Fibroblast of lung (primary cell): ENCODE results near the gene RABAC1. TPM values are rescaled to one million over a fixed set of nuclear protein-coding genes. Genes with fewer than 3 reads are reported as not detected.
A peak's percentile ranks its signal among the peaks of the same experiment; 100 is the strongest.
"Not testable (repeated sequence)": the region's sequence is repeated elsewhere in the genome, so short reads cannot be mapped to it uniquely, and the experiment has no call there.

ENCODE experiments used
- DNase-seq, 2 donors: peaks; one replicate each; pipeline versions ENCODE4 v3.0.0 to v3.0.0-alpha.2; 2010; ENCODE audit warnings: low read depth in 2 of 2
- H2AFZ ChIP-seq: 2 replicates; pipeline ENCODE4 v1.5.1; 2012; ENCODE audit warnings: low read length, control low read depth, inconsistent platforms
- H3K27ac ChIP-seq: 2 replicates; pipeline ENCODE4 v1.5.1; 2011; ENCODE audit warnings: low read length, control low read depth; ENCODE audit not compliant: insufficient read depth
- H3K27me3 ChIP-seq: 2 replicates; pipeline ENCODE4 v1.5.1; 2011; ENCODE audit warnings: mild to moderate bottlenecking, low read length; ENCODE audit not compliant: control insufficient read depth, insufficient read depth
- H3K36me3 ChIP-seq: 2 replicates; pipeline ENCODE4 v1.5.1; 2011; ENCODE audit warnings: low read length; ENCODE audit not compliant: control insufficient read depth, insufficient read depth
- H3K4me1 ChIP-seq: 2 replicates; pipeline ENCODE4 v1.5.1; 2011; ENCODE audit warnings: low read length; ENCODE audit not compliant: control insufficient read depth, insufficient read depth; ENCODE audit errors: extremely low read depth
- H3K4me2 ChIP-seq: 2 replicates; pipeline ENCODE4 v1.5.1; 2011; ENCODE audit warnings: low read length, control low read depth; ENCODE audit not compliant: insufficient read depth; ENCODE audit errors: extremely low read depth
- H3K4me3 ChIP-seq, 4 experiments: fragments of 200-600 bp in 1 of 4; sonication (generic) in 1 of 4; replicated peaks in 1 of 4; 2 replicates each; pipeline ENCODE4 v1.5.1; 2011 to 2016; ENCODE audit warnings: low read length in 4 of 4, low read depth in 3 of 4, mild to moderate bottlenecking in 3 of 4, control low read depth in 2 of 4, inconsistent platforms in 1 of 4, mixed read lengths in 1 of 4; ENCODE audit not compliant: insufficient read depth in 1 of 4; ENCODE audit errors: control extremely low read depth in 1 of 4
- H3K79me2 ChIP-seq: 2 replicates; pipeline ENCODE4 v1.5.1; 2012; ENCODE audit warnings: mild to moderate bottlenecking, low read length, inconsistent platforms; ENCODE audit not compliant: control insufficient read depth, insufficient read depth
- H3K9ac ChIP-seq: 2 replicates; pipeline ENCODE4 v1.5.1; 2011; ENCODE audit warnings: mild to moderate bottlenecking, low read length, control low read depth; ENCODE audit not compliant: insufficient read depth
- H3K9me3 ChIP-seq: 2 replicates; pipeline ENCODE4 v1.5.1; 2012; ENCODE audit warnings: low read depth, low read length; ENCODE audit not compliant: control insufficient read depth, insufficient read depth
- H4K20me1 ChIP-seq: 2 replicates; pipeline ENCODE4 v1.5.1; 2011; ENCODE audit warnings: low read length; ENCODE audit not compliant: control insufficient read depth, insufficient read depth; ENCODE audit errors: extremely low read depth
- EZH2 ChIP-seq: IDR thresholded peaks from 2 replicates; pipeline ENCODE4 v1.5.1; 2012; ENCODE audit warnings: low read length, control low read depth, mild to moderate bottlenecking; ENCODE audit errors: missing control alignments
- polyA plus RNA-seq, 2 donors: library from polyadenylated mRNA; depleted of rRNA in 1 of 2; stranded (reverse) in 1 of 2; unstranded in 1 of 2; fragments of >200 nt; gene quantifications; 2 replicates each; pipeline ENCODE4 v1.2.1, GENCODE V29; 2011 to 2012; ENCODE audit warnings: missing spikeins in 1 of 2
- total RNA-seq: library from RNA; depleted of rRNA; stranded (reverse); fragments of >200 nt; gene quantifications from 2 replicates; pipeline ENCODE4 v1.2.1, GENCODE V29; 2014
- TF ChIP-seq, protein P1 (sequence below), 2 donors: IDR thresholded peaks in 1 of 2; conservative IDR thresholded peaks in 1 of 2; 1 replicate in 1 of 2; 2 replicates in 1 of 2; pipeline ENCODE4 v1.5.1; 2011 to 2012; ENCODE audit warnings: low read length in 2 of 2, control low read depth in 1 of 2, inconsistent platforms in 1 of 2, low read depth in 1 of 2, mild to moderate bottlenecking in 1 of 2

The RABAC1 gene
- total and polyA plus RNA-seq, 2 donors (not counting 1 experiment from before 2014, with no cell fraction given) = 163 to 193 TPM

DNA sequence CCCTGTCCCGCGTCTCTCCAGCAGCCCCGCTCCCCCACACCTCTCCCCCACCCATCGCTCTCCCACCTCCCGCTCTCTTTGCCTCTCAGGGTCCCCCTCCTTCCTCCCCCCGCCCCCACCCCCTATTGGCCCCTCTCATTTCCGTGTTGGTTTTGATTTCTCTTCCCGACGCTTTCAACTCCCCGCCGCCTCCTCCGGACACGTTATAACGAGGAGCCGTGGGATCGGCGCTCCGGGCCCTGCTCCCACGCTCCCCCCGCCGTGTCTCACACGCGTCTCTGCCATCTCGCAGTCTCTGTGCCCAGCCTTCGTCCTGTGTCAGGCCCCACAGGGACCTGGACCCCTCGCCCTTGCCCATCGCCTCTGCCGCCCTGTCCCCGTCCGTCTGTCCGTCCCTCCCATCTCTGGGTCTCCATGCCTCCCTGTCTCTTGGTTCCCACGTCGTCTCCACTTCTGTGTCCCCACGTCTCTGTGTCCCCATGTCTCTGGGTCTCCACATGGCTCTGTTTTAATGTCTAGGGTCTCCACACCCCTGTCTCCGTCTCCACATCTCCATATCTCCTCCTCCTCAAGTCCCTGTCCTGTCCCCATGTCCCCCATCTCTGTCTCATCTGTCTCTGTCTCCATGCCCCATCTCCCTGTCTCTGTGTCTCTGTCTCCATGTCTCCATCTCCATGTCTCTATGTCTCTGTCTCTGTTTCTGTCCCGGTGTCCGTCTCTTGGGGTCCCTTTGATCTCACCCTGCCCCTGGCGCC lies 43.9 kb downstream of the RABAC1 start:
- peaks cover 60% of the 10 kb centered on the region for H3K27me3 ChIP-seq
- H3K27ac ChIP-seq = no peak overlapping the region
- H3K36me3 ChIP-seq = no peaks in the 10 kb centered on the region
- no peaks in the 10 kb centered on the region for H4K20me1 ChIP-seq
- no peak overlapping the region for H2AFZ ChIP-seq
- no peak overlapping the region for H3K4me3 ChIP-seq
- no peak overlapping the region for H3K9ac ChIP-seq
- TF ChIP-seq, protein P1, sequence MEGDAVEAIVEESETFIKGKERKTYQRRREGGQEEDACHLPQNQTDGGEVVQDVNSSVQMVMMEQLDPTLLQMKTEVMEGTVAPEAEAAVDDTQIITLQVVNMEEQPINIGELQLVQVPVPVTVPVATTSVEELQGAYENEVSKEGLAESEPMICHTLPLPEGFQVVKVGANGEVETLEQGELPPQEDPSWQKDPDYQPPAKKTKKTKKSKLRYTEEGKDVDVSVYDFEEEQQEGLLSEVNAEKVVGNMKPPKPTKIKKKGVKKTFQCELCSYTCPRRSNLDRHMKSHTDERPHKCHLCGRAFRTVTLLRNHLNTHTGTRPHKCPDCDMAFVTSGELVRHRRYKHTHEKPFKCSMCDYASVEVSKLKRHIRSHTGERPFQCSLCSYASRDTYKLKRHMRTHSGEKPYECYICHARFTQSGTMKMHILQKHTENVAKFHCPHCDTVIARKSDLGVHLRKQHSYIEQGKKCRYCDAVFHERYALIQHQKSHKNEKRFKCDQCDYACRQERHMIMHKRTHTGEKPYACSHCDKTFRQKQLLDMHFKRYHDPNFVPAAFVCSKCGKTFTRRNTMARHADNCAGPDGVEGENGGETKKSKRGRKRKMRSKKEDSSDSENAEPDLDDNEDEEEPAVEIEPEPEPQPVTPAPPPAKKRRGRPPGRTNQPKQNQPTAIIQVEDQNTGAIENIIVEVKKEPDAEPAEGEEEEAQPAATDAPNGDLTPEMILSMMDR (conservative IDR thresholded peaks at IDR 0.05 in 1 of 2, IDR thresholded peaks at IDR 0.05 in 1 of 2; ENCODE audit: low read depth in 1 of 2, low read length in 2 of 2) = no peak
- TF ChIP-seq EZH2 = peak; percentile 96
- H3K4me1 ChIP-seq = no peaks in the 10 kb centered on the region
- DNase-seq = no peak
- no peaks in the 10 kb centered on the region for H3K9me3 ChIP-seq
- H3K79me2 ChIP-seq = no peaks in the 10 kb centered on the region
- no peak overlapping the region for H3K4me2 ChIP-seq

DNA sequence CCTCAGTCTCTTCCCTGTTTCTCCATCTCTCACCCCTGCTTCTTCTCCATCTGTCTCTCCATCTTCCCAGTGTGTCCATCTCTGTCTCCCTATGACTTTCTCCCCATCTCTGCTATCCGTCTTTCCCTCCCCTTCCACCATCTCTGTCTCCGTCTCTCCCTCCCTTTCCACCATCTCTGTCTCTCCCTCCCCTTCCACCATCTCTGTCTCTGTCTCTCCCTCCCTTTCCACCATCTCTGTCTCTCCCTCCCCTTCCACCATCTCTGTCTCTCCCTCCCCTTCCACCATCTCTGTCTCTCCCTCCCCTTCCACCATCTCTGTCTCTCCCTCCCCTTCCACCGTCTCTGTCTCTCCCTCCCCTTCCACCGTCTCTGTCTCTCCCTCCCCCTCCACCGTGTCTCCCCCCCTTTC lies 44.7 kb downstream of the RABAC1 start:
- DNase-seq, H2AFZ ChIP-seq, H3K27ac ChIP-seq, H4K20me1 ChIP-seq, H3K4me2 ChIP-seq, H3K9me3 ChIP-seq, H3K36me3 ChIP-seq, H3K4me1 ChIP-seq, H3K9ac ChIP-seq, H3K79me2 ChIP-seq, H3K4me3 ChIP-seq: not testable (repeated sequence)
- H3K27me3 ChIP-seq = peaks cover 58% of the 10 kb centered on the region
- peak; percentile 94 for TF ChIP-seq EZH2

DNA sequence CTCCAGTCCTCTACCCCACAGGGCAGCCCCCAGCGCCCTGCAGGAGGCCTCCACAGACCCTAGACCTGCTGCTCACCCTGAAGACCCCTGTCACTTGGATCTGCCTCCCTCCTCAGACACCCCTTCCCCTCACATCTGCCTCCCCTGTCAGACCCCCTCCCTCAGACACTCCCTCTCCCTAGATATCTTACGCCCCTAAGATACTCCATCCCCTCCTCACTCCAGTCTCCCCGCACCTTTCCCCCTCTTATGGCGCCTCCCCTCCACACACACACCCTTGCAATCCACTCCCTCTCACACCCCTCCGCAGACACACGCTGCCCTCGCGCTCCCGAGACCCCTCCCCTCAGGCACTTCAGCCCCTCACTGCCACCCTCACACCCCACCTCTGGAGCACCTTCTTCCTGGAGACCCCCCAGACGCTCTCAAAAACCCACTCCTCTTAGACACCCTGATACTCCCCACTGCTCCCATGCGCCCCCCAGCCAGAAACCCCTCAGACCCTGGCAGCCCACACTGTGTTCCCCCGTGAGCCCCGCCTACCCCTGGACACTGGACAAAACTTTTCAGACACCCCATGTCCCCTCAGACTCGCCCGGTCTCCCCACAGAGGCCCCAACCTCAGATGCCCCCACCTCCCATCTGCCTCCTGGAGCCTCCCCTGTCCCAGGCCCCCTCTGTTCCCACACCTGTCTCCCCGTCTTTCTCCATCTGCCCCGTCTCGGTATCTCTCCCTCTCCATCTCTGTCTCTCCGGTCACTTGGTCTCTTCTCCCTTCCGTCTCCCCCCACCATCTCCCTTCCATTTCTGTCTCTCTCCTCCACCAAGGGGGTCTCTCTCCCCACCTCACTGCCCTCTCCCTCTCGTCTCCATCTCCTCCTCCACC lies 45.3 kb downstream of the RABAC1 start:
- peak; percentile 81 for TF ChIP-seq EZH2
- TF ChIP-seq, protein P1 (conservative IDR thresholded peaks at IDR 0.05 in 1 of 2, IDR thresholded peaks at IDR 0.05 in 1 of 2; ENCODE audit: low read depth in 1 of 2, low read length in 2 of 2) = no peak

More for the DNA sequence above, 45.3 kb downstream of the RABAC1 start:
- Histone ChIP-seq H3K4me2 (no peak overlapping the region), H3K4me1 (no peaks in the 10 kb centered on the region), H3K36me3 (no peaks in the 10 kb centered on the region), H2AFZ (no peak overlapping the region), H3K4me3 (no peak overlapping the region), H3K27me3 (peaks cover 58% of the 10 kb centered on the region), H3K9ac (no peak overlapping the region), H3K9me3 (no peaks in the 10 kb centered on the region), H3K27ac (no peak overlapping the region), H4K20me1 (no peaks in the 10 kb centered on the region), H3K79me2 (no peaks in the 10 kb centered on the region)
- DNase-seq = no peak
